Measurements from ENCODE around the gene TP53AIP1. TPM values are rescaled to one million over a fixed set of nuclear protein-coding genes. Genes with fewer than 3 reads are reported as not detected.

TP53AIP1 gene
- polyA plus RNA-seq, 2 of the 4 experiments (the other 2 are of a cell fraction) = 0.03 to 0.08 TPM

- ATAC-seq (no peak), DNase-seq (ENCODE audit: low read depth in 1 of 2, low spot score in 1 of 2) (no peak), FAIRE-seq (no peak)
- Histone ChIP-seq H3K4me3 (no peak overlapping the region), H3K4me1 (no peaks in the 10 kb centered on the region), H3K9me3 (no peaks in the 10 kb centered on the region), H3K27ac (no peak overlapping the region), H3K4me2 (no peak overlapping the region)
- TF ChIP-seq RCOR1 (IDR thresholded peaks at IDR 0.05; ENCODE audit: low read depth, low read length) = no peak
- no peak for TF ChIP-seq JUN (IDR thresholded peaks at IDR 0.05)
- TF ChIP-seq PBX3 (IDR thresholded peaks at IDR 0.05) = no peak
- TF ChIP-seq FOSL2 (IDR thresholded peaks at IDR 0.05) = no peak
- TF ChIP-seq FOSL2 (CRISPR knock-in tag; IDR thresholded peaks at IDR 0.05) = no peak
- no peak for TF ChIP-seq HMGXB4 (CRISPR knock-in tag; IDR thresholded peaks at IDR 0.05; ENCODE audit: borderline replicate concordance)
- no peak for TF ChIP-seq ZC3H11A (IDR thresholded peaks at IDR 0.05)
- TF ChIP-seq EHMT2 (IDR thresholded peaks at IDR 0.05; ENCODE audit: low read depth) = no peak
- no peak for TF ChIP-seq CBX8 (IDR thresholded peaks at IDR 0.05)
- no peak for TF ChIP-seq NFE2L2 (conservative IDR thresholded peaks at IDR 0.05; ENCODE audit: low read length)
- TF ChIP-seq, protein P1, sequence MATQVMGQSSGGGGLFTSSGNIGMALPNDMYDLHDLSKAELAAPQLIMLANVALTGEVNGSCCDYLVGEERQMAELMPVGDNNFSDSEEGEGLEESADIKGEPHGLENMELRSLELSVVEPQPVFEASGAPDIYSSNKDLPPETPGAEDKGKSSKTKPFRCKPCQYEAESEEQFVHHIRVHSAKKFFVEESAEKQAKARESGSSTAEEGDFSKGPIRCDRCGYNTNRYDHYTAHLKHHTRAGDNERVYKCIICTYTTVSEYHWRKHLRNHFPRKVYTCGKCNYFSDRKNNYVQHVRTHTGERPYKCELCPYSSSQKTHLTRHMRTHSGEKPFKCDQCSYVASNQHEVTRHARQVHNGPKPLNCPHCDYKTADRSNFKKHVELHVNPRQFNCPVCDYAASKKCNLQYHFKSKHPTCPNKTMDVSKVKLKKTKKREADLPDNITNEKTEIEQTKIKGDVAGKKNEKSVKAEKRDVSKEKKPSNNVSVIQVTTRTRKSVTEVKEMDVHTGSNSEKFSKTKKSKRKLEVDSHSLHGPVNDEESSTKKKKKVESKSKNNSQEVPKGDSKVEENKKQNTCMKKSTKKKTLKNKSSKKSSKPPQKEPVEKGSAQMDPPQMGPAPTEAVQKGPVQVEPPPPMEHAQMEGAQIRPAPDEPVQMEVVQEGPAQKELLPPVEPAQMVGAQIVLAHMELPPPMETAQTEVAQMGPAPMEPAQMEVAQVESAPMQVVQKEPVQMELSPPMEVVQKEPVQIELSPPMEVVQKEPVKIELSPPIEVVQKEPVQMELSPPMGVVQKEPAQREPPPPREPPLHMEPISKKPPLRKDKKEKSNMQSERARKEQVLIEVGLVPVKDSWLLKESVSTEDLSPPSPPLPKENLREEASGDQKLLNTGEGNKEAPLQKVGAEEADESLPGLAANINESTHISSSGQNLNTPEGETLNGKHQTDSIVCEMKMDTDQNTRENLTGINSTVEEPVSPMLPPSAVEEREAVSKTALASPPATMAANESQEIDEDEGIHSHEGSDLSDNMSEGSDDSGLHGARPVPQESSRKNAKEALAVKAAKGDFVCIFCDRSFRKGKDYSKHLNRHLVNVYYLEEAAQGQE (IDR thresholded peaks at IDR 0.05) = no peak
- TF ChIP-seq MAFK (IDR thresholded peaks at IDR 0.05; ENCODE audit: partially characterized antibody) = no peak
- no peak for TF ChIP-seq KDM5A (IDR thresholded peaks at IDR 0.05)
- no peak for TF ChIP-seq BHLHE40 (IDR thresholded peaks at IDR 0.05; ENCODE audit: low read depth, low read length)
- no peak for TF ChIP-seq EP300 (IDR thresholded peaks at IDR 0.05)
- no peak for TF ChIP-seq ZFP36 (IDR thresholded peaks at IDR 0.05; ENCODE audit: borderline replicate concordance, partially characterized antibody)
- no peak for TF ChIP-seq CHD2 (IDR thresholded peaks at IDR 0.05; ENCODE audit: low read length, partially characterized antibody)
- no peak for TF ChIP-seq NR3C1 (IDR thresholded peaks at IDR 0.05)
- no peak for TF ChIP-seq RAD21 (conservative IDR thresholded peaks at IDR 0.05 in 1 of 2, IDR thresholded peaks at IDR 0.05 in 1 of 2)
- TF ChIP-seq HEYL (CRISPR knock-in tag; IDR thresholded peaks at IDR 0.05) = no peak
- ChIA-PET CTCF (interaction anchor here (0.6 to 6.3 kb wide), 4 partner anchors 20 to 118 kb away, joined by 3 to 57 read pairs (median 24); no protein-coding TSS in a partner anchor), POLR2A (no interaction called here)
- WGBS (ENCODE audit: missing lambda C conversion rate) = 75% methylated on average over 14 of the region's 15 CpGs
These were observed 54.4 kb downstream of the TP53AIP1 start for GRCh38 chr11:128888034-128888985.

Measured in A549 (cell line).